ENCODE results near the gene ALG14.

GRCh38 chr1:95067062-95067461 lies 5.7 kb downstream of the ALG14 start:
- TF ChIP-seq CTCF (conservative IDR thresholded peaks at IDR 0.05) = no peak
- TF ChIP-seq ZFX (IDR thresholded peaks at IDR 0.05) = no peak
